GM12892 (cell line): Measurements from ENCODE around the gene PLAU.

Experiments
- POLR2A ChIP-seq: IDR thresholded peaks from 2 replicates; pipeline ENCODE4 v1.6.1; 2011; ENCODE audit warnings: low read depth, low read length, control low read depth
- POLR2AphosphoS5 ChIP-seq: IDR thresholded peaks from 2 replicates; pipeline ENCODE4 v1.6.1; 2011; ENCODE audit warnings: low read depth, low read length, control low read depth
- TAF1 ChIP-seq: IDR thresholded peaks from 2 replicates; pipeline ENCODE4 v1.6.1; 2011; ENCODE audit warnings: low read depth, mild to moderate bottlenecking, control low read depth, low read length, borderline replicate concordance

DNA sequence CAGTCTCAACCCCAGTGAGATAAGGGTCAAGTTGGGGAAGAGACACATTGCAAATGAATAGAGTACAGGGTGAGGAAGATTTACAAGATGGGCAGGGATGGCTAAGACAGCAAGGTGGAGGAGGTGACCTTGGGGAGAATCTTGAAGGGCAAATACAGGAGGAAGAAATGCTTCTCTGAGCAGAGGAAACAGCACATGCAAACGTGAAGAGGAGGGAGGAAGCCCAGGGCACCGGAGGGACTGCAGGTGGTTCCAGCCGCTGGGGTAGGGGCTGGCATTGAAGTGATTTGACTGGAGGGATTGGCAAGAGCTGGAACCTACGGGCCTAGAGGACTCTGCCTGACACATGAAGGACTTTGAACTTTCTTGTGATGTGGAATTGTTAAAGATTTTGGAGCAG is 14.6 kb downstream of the PLAU start:
- TF ChIP-seq POLR2A (no peak), TAF1 (no peak), POLR2AphosphoS5 (no peak)
